CD4-positive, alpha-beta T cell treated with Interleukin-4 for 1 hour (primary cell): Measurements from ENCODE around the gene NABP1.

ENCODE experiments used
- DNase-seq, 2 donors: peaks; one replicate each; pipeline ENCODE4 v3.0.0-alpha.2; 2020 to 2022

Gene NABP1

GRCh38 chr2:191713837-191714236 lies 35.9 kb downstream of the NABP1 start:
- no peak for DNase-seq

DNA sequence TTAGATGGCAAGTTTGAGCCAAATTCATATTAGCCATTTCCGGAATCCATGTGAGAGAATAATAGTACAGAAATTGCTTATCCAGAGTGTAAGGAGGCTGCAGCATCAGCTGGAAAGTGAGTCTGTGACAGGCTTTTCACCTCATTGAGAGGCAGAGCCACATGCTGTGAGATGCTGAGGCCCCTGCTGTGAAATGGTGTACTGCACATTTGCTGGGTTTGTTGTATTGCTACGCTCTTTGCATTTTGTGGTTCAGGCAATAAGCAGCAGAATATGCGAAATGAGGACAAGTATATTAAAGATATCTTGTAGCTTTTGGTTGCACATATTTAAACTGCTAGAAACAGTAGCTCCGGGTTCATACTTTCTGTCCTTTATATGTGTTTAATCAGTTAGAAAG lies 37.0 kb downstream of the NABP1 start:
- DNase-seq: no peak

DNA sequence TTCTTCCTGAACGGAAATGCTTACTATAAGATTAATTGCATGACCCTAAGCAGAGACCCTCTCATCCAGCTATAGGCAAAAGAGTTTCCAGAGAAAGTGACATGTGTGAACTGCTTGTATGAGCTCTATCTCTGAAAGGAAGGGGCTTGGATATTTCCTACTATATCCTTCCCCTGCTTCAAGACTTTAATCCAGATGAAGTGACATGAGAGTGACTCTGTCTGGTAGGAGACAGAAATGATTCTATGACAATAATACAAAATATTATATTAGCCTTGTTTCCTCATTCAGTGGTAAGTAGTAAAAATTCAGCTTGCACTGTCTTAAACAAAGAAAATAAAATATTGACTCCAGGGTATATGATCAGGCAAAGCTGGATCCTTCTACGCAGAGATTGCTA lies 37.5 kb downstream of the NABP1 start:
- no peak for DNase-seq

DNA sequence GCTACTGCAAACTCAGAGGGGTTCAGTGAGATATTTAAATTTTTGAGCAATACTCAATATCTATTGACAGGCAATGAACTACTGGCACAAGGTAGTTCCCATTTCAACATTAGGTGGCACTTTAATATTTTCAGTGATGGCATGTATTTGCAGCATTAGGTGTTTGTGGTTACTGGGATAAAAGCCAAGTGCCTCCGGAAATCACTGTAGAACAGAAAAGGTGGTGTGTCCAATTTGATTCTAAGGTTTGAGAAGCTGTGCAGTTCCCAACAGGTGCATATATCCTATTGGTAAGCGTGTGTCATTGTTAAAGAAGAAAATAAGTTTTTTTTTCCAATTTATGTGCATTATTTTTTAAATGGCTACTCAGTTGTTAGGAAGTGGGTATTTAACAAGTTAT lies 41.3 kb downstream of the NABP1 start:
- DNase-seq: no peak

GRCh38 chr2:191719938-191720337 lies 42.0 kb downstream of the NABP1 start:
- no peak for DNase-seq

GRCh38 chr2:191721331-191721730 lies 43.4 kb downstream of the NABP1 start:
- no peak for DNase-seq

GRCh38 chr2:191724015-191724414 lies 46.1 kb downstream of the NABP1 start:
- no peak for DNase-seq

DNA sequence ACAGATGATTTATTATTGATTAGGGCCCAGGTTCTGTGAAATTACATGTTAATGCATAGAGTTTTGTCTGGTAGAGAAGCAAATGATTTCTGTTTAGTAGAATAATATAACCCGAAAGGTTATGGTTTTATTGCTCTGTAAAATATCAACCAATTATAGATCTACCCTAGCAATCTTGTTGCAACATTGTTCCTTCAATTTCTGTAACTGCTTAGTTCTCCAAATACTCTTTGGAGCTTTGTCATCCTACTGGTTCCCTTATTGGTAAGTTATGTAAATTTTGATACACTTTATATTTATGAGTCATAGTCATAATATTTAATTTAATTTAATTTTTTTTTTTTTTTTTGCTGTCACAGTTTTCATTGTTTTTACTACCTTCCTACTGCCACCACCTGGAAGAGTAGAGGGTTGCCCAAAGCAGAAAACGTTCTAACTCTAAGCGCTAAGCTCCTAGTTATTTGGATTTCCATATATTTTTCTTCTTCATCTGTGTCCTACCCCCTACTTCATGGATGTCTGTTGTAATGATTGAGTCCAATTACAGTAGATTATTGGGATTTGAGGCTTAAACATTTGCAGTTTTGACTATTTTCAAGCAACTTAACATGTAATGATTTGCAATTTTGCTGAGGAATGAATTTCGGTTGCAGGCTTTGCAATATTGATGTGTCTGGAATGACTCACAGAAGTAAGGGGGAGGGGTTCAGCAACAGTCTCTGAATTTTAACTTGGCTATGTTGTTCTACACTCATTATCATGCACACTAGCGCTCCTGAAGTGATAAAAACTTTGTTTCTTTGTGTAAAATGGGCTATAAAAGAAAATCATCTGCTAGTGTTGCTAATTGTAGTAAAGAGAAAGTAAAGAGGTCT lies 51.1 kb downstream of the NABP1 start:
- DNase-seq: no peak

DNA sequence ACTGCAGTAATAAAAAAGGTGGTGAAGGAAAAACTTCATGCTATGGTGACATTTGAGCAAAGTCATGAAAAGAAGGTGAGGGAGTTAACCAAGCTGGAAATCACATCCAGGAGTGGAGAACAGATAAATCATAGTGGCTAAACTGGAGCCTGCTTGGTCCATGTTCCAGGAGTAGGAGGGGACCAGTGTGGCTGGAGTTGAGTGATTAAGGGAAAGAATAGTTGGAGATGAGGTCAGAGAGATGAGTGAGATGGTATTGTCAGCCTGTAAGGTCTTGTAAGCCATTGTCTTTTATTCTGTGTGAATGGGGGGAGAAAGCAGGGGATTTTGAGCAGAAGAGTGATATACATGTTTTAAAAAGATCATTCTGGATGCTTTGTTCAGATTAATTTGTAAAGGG lies 52.3 kb downstream of the NABP1 start:
- no peak for DNase-seq
